ENCODE results near the gene HNF4A. TPM values are rescaled to one million over a fixed set of nuclear protein-coding genes. Genes with fewer than 3 reads are reported as not detected.

HNF4A gene
- total and polyA plus RNA-seq, 2 donors = 0.09 TPM; not detected in 1

DNA sequence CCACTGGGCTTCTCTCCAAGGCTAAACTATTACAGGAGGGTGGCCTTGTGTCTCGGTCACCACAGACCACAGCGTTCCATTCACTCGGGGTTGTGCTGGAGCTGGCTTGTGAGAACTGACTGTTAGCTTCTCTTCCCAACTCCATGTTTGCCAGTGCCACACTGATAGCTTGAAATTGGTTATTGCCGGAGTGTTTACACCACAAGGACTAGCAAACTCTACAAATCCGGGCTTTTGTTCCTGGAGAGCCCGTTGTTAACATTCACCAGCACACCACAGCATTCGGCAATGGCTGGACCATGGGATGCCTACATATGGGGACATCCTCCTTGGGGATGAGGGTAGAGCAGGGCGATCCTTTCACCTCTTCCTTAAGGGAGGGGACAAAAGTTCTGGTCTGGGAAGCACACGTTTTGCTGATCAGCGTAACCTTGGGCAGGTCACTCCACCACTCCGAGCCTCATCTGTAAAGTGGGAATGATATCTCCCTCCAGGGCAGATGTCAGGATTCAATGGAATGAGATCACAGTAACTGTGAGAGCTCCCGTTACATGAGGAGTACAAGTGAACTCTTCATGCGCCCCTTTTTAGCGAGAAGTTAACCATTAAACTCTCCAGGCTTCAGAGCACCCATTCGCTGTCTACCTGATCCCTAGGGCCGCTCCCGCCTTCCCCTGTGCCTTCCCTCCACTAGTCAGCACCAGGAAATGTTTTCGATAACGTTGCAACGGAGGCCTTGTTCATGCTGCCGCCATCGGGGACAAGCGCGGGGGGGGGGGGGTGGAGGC is 78.4 kb downstream of the HNF4A start:
- Histone ChIP-seq H3K4me3 (ENCODE audit: low read depth, low read length) (no peak overlapping the region), H3K27ac (ENCODE audit: low read depth) (no peak overlapping the region), H3K4me1 (ENCODE audit: insufficient read depth) (no peaks in the 10 kb centered on the region), H3K36me3 (ENCODE audit: insufficient read depth) (no peaks in the 10 kb centered on the region)
- no peak for DNase-seq (ENCODE audit: extremely low spot score)
- WGBS = 77% methylated on average over 24 of the region's 24 CpGs

DNA sequence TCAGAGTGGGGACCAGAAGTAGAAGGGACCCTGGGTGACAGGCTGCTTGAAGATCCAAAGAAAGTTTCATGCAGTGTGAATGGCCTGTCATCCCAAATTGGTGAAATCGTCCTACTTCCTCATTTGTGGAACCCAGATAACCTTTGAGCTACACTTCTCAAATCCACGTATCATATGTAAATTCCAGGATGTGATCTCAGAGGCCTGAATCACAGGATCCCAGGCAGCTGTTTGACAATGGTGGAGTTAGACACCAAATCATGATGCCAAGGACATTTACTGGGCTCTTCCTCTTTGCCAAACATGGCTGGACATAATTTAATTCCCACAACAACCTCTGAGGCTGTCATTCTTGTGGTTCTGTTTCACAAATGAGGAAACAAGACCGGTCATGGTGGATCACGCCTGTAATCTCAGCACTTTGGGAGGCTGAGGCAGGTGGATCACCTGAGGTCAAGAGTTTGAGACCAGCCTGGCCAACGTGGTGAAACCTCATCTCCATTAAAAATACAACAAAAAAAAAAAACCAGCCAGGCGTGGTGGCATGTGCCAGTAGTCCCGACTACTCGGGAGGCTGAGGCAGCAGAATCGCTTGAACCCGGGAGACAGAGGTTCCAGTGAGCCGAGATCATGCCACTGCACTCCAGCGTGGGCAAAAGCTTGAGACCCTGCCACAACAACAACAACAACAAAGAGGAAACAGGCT is 80.3 kb downstream of the HNF4A start:
- DNase-seq (ENCODE audit: extremely low spot score) = no peak
- 75% methylated on average over 12 of the region's 12 CpGs for WGBS
- H3K36me3 ChIP-seq (ENCODE audit: insufficient read depth) = no peaks in the 10 kb centered on the region
- H3K27ac ChIP-seq (ENCODE audit: low read depth) = no peak overlapping the region
- no peaks in the 10 kb centered on the region for H3K4me1 ChIP-seq (ENCODE audit: insufficient read depth)
- H3K4me3 ChIP-seq (ENCODE audit: low read depth, low read length) = no peak overlapping the region

DNA sequence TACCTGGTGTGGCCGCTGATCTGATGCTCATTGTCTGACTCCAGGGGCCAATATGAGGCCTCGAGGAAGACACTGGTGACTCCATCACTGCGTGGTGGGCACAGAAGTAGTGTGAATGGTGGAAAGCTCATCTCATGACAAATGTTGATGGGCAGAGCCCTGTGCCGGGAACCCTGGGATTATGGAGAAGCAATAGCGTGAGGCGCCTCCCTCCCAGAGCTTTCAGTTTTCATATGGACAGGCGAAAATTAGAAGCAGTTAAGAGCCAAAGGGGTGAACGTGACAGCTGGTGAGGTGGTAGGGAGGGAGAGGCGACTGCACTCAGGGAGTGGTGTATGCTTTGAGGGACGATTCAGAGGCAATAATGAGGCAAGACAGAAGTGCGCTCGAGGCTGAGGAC is 80.9 kb downstream of the HNF4A start:
- WGBS = 70% methylated on average over 12 of the region's 12 CpGs
- Histone ChIP-seq H3K4me3 (ENCODE audit: low read depth, low read length) (no peak overlapping the region), H3K4me1 (ENCODE audit: insufficient read depth) (no peaks in the 10 kb centered on the region), H3K36me3 (ENCODE audit: insufficient read depth) (no peaks in the 10 kb centered on the region), H3K27ac (ENCODE audit: low read depth) (no peak overlapping the region)
- DNase-seq (ENCODE audit: extremely low spot score) = no peak

- Histone ChIP-seq H3K36me3 (ENCODE audit: insufficient read depth) (no peaks in the 10 kb centered on the region), H3K4me1 (ENCODE audit: insufficient read depth) (no peaks in the 10 kb centered on the region), H3K27ac (ENCODE audit: low read depth) (no peak overlapping the region), H3K4me3 (ENCODE audit: low read depth, low read length) (no peak overlapping the region)
- DNase-seq (ENCODE audit: extremely low spot score) = no peak
- whole genome bisulfite sequencing = 92% methylated on average over 5 of the region's 5 CpGs
Observed at GRCh38 chr20:44437497-44437896, 82.0 kb downstream of the HNF4A start.

DNA sequence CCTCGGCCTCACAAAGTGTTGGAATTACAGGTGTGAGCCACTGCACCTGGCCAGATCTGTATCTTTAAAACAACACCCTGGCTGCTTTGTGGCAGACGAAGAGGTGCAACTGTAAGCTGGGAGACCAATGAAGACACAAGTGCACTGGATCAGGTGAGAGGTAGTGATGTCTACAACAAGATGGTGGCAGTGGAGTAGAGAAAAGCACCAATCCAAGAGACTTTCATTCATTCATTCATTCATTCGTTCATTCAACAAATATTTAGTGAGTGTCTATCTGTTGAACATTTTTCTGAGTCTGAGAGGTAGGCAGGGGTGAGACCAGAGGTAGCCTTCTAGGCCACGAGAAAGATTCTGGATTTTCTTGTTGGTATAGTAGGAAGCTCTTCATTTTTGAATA is 83.3 kb downstream of the HNF4A start:
- 86% methylated on average over 4 of the region's 4 CpGs for WGBS
- Histone ChIP-seq H3K27ac (ENCODE audit: low read depth) (no peak overlapping the region), H3K4me3 (ENCODE audit: low read depth, low read length) (no peak overlapping the region), H3K4me1 (ENCODE audit: insufficient read depth) (no peaks in the 10 kb centered on the region), H3K36me3 (ENCODE audit: insufficient read depth) (no peaks in the 10 kb centered on the region)
- no peak for DNase-seq (ENCODE audit: extremely low spot score)

DNA sequence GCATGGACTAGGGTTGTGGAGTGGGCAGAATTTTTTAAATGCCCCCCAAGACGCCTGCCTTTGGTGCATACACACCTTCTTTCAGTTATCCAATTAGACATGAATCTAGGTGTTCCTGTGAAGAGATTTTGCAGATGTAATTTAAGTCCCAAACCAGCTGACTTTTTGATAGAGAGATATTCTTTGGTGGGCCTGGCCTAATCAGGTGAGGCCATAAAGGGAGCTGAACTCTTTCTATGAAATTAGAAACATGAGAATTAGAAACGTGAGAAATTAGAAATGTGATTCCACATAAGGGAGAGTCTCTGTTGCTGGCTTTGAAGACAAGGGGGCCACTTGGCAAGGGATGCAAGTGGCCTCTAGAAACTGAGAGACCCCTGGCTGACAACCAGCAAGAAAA is 83.8 kb downstream of the HNF4A start:
- Histone ChIP-seq H3K4me3 (ENCODE audit: low read depth, low read length) (no peak overlapping the region), H3K36me3 (ENCODE audit: insufficient read depth) (no peaks in the 10 kb centered on the region), H3K27ac (ENCODE audit: low read depth) (no peak overlapping the region), H3K4me1 (ENCODE audit: insufficient read depth) (no peaks in the 10 kb centered on the region)
- no peak for DNase-seq (ENCODE audit: extremely low spot score)
- 76% methylated on average over 2 of the region's 2 CpGs for WGBS

DNA sequence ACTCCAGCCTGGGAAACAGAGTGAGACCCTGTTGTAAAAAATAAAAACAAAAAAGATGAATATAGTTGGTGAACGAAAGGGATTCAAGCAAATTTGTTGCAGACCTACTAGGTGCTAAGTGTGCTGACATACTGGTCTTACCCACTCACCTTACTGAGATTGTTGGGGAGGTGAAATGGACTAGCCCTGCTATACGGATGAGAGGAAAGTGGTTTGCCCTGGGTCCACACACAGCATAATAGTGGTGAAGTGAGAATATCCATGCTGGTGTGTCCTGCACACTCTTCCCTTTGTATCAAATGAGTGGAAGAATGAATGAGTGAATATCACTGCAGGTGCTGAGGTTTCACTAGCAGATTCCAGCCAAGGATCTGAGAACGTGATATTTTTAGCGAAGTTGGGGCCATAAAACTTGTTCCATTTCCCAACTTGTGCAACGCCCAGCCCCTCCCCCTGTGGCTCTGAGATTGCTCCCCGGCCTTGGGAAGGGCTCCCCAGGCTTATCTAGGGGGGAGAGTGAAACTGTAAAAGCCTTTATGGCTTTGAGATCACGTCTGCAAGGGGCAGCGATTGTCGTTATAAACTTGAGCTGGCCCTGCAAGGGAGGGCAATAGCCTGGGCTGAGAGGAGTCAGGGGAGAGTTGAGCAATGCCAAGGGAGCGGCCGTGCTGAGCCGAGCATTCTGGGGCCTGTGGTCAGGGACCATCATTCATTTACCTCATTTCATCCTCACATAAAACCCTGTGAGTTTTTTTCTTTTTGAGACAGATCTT is 87.0 kb downstream of the HNF4A start:
- 23% methylated on average over 12 of the region's 12 CpGs for WGBS
- Histone ChIP-seq H3K36me3 (ENCODE audit: insufficient read depth) (no peaks in the 10 kb centered on the region), H3K27ac (ENCODE audit: low read depth) (no peak overlapping the region), H3K4me1 (ENCODE audit: insufficient read depth) (no peaks in the 10 kb centered on the region), H3K4me3 (ENCODE audit: low read depth, low read length) (no peak overlapping the region)
- no peak for DNase-seq (ENCODE audit: extremely low spot score)

DNA sequence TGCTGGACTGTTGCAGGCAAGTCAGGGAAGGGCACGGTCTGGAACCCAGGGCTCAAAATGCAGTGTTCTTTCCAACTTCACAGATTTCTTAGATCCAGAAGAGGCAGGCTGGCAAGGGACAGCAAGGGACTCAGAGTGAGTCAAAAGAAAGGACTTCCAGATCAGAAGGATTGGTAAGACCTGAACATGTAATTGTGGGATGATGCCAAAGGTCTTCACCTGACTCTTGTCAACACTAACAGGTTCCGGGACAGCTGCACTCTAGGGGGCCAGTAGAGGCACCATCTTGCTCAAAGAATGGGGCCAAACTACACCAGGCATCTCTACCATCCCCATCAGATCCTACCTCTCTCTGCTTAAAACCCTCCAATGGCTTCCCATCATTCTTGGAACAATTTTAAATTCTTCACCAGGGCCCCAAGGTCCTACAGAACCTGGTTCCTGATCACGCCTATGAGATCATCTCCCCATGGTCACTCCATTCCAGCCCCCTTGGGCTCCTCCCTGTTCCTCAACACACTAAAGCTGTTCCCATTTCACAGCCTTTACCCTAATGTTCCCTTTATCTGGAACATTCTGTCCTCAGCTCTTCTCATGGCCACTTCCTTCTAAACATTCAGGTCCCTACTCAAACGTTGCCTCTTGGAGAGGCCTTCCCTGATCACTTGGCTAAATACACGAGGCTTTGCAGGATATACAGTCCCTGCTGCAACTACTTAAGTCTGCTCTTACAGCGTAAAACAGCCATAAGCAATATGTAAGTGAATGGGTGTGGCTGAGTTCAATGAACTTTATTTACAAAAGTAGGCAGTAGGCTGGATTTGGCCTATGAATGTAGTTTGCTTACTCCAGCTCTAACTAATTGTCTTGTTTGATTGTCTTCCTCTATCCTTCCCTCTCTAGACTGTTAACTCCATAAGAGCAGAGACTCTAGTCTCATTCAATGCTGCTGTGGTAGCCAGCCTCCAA is 90.5 kb downstream of the HNF4A start:
- no peak overlapping the region for H3K4me3 ChIP-seq (ENCODE audit: low read depth, low read length)
- DNase-seq (ENCODE audit: extremely low spot score) = no peak
- H3K27ac ChIP-seq (ENCODE audit: low read depth) = no peak overlapping the region
- H3K36me3 ChIP-seq (ENCODE audit: insufficient read depth) = no peaks in the 10 kb centered on the region
- 72% methylated on average over 6 of the region's 6 CpGs for WGBS
- no peaks in the 10 kb centered on the region for H3K4me1 ChIP-seq (ENCODE audit: insufficient read depth)

DNA sequence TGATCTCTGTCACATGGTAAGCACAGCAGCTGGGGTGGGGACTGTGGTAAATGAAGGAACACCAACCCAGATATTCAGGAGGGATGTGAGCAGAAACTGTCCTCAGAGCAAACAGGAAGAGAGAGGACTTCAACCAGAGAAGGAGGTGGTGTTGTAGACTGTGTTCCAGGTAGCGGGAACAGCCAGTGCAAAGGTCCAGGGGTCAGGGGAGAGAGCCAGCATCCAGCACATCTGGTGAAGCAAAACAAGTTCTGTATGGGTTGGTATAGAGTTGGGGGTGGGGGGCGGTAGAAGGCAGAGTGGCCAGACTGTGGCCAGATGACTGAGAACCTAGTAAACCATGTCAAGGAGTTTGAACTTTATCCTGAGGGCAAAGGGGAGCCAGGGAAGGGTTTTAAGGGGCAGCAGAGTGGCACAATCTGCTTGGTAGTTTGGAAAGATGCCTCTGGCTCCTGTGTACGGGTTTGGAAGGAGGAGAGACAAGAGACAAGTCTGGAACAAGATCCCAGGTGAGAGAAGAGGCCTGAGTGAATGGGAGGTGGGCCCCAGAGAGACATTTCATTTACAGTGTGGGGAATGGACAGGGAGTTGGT is 92.4 kb downstream of the HNF4A start:
- Histone ChIP-seq H3K4me3 (ENCODE audit: low read depth, low read length) (no peak overlapping the region), H3K36me3 (ENCODE audit: insufficient read depth) (no peaks in the 10 kb centered on the region), H3K27ac (ENCODE audit: low read depth) (no peak overlapping the region), H3K4me1 (ENCODE audit: insufficient read depth) (no peaks in the 10 kb centered on the region)
- no peak for DNase-seq (ENCODE audit: extremely low spot score)
- WGBS = 84% methylated on average over 3 of the region's 3 CpGs

DNA sequence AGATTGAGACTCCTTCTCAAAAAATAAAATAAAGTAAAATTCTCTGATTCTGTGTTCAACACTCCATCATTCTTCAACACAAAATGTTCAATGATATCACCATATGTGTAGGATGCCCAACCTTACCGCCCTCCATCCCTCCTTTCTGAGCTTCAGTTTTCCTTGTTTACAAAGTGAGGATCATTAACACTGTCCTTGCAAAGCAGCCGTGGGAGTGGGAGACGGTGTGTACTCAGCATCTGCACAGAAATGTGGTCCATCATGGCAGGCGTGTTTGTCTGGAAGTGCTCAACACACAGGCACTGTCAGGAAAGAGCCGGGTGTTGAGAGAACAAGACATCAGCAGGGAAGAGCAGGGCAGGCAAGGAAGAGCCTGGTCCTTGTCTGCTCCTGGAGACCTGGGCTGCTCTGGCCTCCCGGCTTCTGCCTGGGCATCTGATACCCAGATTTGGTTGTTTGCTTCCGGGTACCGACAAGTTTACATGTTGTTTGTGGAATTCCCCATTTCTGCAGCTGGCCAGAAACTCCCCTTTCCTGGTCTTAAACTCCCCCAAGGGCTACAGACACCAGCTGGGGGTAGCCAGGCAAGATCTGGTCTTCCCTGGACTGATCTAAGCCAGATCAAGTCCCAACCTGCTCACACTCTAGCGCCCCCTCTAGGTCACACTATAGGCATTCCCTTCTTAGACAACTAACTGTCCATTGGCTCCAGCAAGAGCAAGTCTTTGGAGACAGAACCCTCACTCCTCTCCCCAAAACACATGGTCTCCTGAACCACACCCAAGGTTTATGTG is 93.5 kb downstream of the HNF4A start:
- 68% methylated on average over 9 of the region's 9 CpGs for WGBS
- DNase-seq (ENCODE audit: extremely low spot score) = no peak
- Histone ChIP-seq H3K27ac (ENCODE audit: low read depth) (no peak overlapping the region), H3K4me1 (ENCODE audit: insufficient read depth) (no peaks in the 10 kb centered on the region), H3K4me3 (ENCODE audit: low read depth, low read length) (no peak overlapping the region), H3K36me3 (ENCODE audit: insufficient read depth) (no peaks in the 10 kb centered on the region)

DNA sequence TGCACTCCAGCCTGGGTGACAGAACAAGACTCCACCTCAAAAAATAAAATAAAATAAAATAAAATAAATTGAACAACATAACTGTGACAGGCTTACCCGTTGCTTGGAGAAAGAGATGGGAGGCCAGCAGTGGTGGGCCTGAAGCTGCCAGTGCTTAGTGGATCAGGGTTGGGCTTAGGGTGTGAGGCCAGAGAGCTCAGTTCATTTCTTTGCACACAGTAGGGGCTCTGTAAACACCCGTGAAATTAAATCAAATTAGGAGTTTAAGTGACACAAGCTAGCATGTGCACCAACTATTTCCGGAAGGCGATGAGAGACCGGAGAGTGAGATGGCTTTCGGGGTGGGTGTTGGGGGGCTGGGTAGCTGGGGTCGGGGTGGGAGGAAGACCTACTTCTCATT is 94.4 kb downstream of the HNF4A start:
- no peaks in the 10 kb centered on the region for H3K36me3 ChIP-seq (ENCODE audit: insufficient read depth)
- H3K4me1 ChIP-seq (ENCODE audit: insufficient read depth) = no peaks in the 10 kb centered on the region
- no peak overlapping the region for H3K27ac ChIP-seq (ENCODE audit: low read depth)
- 74% methylated on average over 7 of the region's 7 CpGs for WGBS
- H3K4me3 ChIP-seq (ENCODE audit: low read depth, low read length) = no peak overlapping the region
- DNase-seq (ENCODE audit: extremely low spot score) = no peak

GRCh38 chr20:44450281-44450889 is 94.9 kb downstream of the HNF4A start:
- 36% methylated on average over 3 of the region's 3 CpGs for WGBS
- H3K4me3 ChIP-seq (ENCODE audit: low read depth, low read length) = no peak overlapping the region
- H3K4me1 ChIP-seq (ENCODE audit: insufficient read depth) = no peaks in the 10 kb centered on the region
- H3K36me3 ChIP-seq (ENCODE audit: insufficient read depth) = no peaks in the 10 kb centered on the region
- no peak overlapping the region for H3K27ac ChIP-seq (ENCODE audit: low read depth)
- no peak for DNase-seq (ENCODE audit: extremely low spot score)
